GM12864 (cell line): ENCODE data around the gene KAT2A.
A peak's percentile ranks its signal among the peaks of the same experiment; 100 is the strongest.

Source experiments
- DNase-seq: peaks from one replicate; pipeline ENCODE4 v3.0.0-alpha.2; 2011; ENCODE audit warnings: low read depth
- H3K4me3 ChIP-seq: 2 replicates; pipeline ENCODE4 v1.5.1; 2011; ENCODE audit warnings: mild to moderate bottlenecking, low read depth, low read length, control low read depth
- CTCF ChIP-seq: IDR thresholded peaks from 2 replicates; pipeline ENCODE4 v1.5.1; 2011; ENCODE audit warnings: low read depth, mild to moderate bottlenecking, moderate library complexity, low read length, control low read depth, inconsistent platforms; ENCODE audit errors: missing control alignments

Gene KAT2A

GRCh38 chr17:42120770-42121769 is at the start of gene KAT2A:
Gene KAT2A (minus strand): TSS chr17:42121367. CDS start chr17:42121304, 63 bp downstream.
- no peak for TF ChIP-seq CTCF
- DNase-seq = peak; percentile 48
- peak within 1 kb of the TSS; percentile 56 for H3K4me3 ChIP-seq

- H3K4me3 ChIP-seq = no peak overlapping the region
- no peak for DNase-seq
- TF ChIP-seq CTCF = no peak
Observed at GRCh38 chr17:42169351-42169750, 48.2 kb upstream of the KAT2A start.

- TF ChIP-seq CTCF = no peak
- H3K4me3 ChIP-seq = no peak overlapping the region
- no peak for DNase-seq
Observed at GRCh38 chr17:42167807-42168206, 46.6 kb upstream of the KAT2A start.

- TF ChIP-seq CTCF = no peak
- no peak for DNase-seq
- no peak overlapping the region for H3K4me3 ChIP-seq
Observed at GRCh38 chr17:42166196-42166763, 45.1 kb upstream of the KAT2A start.

GRCh38 chr17:42165751-42166150 is 44.6 kb upstream of the KAT2A start:
- H3K4me3 ChIP-seq = no peak overlapping the region
- no peak for TF ChIP-seq CTCF
- no peak for DNase-seq

GRCh38 chr17:42163696-42164407 is 42.7 kb upstream of the KAT2A start:
- no peak for TF ChIP-seq CTCF

More at GRCh38 chr17:42163696-42164407, 42.7 kb upstream of the KAT2A start:
- no peak for DNase-seq
- H3K4me3 ChIP-seq = no peak overlapping the region
